ENCODE data around the gene RABGEF1.
"Not testable (repeated sequence)": the region's sequence is repeated elsewhere in the genome, so short reads cannot be mapped to it uniquely, and the experiment has no call there.

Gene RABGEF1

DNA sequence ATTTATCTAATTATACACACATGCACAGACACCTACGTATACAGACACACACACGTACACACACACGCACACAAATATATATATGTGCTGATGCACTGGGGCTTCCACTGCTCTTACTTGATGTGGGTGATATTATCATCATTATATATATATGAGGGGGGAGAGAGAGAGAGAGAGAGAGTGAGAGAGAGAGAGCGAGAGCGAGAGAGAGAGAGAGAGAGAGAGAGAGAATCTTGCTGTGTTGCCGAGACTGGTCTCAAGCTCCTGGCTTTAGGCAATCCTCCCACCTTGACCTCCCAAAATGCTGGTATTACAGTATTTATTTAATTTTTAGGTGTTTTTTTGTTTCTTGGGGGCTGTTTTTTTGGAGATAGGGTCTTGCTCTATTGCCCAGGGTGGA, 3.6 kb upstream of the RABGEF1 start:
- DNase-seq: no peak

GRCh38 chr7:66737667-66738066, 2.9 kb upstream of the RABGEF1 start:
- no peak for DNase-seq

DNA sequence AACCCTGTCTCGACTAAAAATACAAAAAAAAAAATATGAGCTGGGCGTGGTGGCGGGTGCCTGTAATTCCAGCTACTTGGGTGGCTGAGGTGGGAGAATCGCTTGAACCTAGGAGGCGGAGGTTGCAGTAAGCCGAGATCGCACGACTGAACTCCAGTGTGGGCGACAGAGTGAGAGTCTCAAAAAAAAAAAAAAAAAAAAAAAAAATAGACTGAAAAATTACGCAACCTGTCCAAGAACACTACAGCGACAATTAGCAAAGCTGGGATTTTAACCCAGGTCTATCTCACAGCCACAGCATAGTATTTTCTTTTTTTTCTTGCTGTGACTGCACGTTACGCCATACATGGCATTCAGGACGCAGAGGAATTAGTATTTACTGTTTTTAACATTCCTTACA, 1.1 kb upstream of the RABGEF1 start:
- DNase-seq: no peak

DNA sequence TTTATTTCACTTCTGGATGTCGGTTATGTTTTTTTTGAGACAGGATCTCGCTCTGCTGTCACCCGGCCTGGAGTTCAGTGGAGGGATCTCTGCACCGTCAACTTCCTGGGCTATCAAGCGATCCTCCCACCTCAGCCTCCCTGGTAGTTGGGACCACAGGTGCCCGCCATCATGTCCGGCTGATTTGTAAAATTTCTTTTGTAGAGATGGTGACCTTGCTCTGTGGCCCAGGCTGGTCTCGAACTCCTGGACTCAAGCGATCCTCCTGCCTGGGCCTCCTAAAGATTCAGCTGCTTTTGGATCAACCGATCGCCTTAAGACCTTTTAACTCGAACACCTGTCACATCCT, 606 bp upstream of the RABGEF1 start:
- DNase-seq: no peak

- DNase-seq: peak; percentile 58
These were observed 612 bp downstream of the RABGEF1 start for GRCh38 chr7:66740980-66741709.

GRCh38 chr7:66741710-66742049, 1.1 kb downstream of the RABGEF1 start:
- no peak for DNase-seq

DNA sequence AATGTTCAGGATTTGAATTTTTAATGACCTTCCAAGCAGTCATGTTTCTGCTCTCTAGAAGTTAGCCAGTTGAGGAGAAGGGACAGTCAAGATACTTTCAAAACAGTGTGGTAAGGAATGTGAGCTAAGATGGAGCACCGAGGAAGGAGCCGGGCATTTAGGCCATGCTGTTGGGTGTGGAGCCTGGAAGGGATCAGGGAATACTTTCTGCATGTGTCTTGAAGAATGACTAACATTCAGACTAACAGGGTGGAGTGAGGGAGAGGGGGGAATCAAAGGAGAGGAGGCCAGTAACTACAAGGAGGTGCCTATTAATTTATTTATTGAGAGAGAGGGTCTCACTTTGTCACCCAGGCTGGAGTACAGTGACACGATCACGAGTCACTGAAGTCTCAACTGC, 1.8 kb downstream of the RABGEF1 start:
- DNase-seq: not testable (repeated sequence)

DNA sequence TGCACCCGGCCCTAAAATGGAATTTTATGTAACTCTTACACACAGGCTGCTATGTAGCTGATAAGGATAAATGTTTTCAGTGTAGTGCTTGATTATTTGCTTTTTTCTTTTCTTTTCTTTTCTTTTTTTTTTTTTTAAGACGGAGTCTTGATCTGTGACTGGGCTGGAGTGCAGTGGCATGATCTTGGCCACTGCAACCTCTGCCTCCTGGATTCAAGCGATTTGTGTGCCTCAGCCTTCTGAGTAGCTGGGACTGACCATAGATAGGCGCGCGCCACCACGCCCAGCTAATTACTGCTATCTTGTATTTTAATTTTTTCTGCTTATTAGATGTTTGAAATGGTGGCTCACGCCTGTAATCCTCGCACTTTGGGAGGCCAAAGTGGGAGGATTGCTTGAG, 3.4 kb downstream of the RABGEF1 start:
- no peak for DNase-seq

GRCh38 chr7:66747385-66747784, 6.9 kb downstream of the RABGEF1 start:
- no peak for DNase-seq

DNA sequence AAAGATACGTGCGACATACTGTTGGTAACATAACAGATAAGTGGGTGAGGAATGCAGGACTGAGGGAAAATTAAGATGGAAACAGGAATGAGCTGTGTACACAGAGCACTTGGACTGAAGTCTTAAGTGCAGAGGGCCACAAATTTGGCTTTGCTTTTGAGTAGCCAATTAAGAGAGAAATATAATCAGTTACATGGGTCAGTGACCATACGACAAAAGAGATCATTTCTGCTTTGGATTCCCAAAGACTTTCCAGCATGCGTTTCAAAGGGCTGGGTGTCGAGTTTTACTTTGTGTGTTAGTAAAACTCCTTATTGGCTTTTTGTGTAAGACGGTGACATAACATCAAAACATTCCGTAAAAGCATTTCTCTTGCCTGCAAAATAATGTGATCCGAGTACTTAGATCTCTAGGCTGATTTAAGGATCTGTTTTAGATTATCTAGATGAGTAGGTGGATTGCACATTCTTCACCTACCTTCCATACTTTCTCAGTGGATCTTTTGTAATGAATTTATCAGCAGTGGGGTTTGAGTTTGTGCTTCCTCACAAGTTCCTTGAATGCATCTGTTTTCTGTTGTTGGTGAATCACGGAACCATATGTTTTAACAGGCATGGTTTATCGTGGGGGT, 7.5 kb downstream of the RABGEF1 start:
- DNase-seq: no peak

DNA sequence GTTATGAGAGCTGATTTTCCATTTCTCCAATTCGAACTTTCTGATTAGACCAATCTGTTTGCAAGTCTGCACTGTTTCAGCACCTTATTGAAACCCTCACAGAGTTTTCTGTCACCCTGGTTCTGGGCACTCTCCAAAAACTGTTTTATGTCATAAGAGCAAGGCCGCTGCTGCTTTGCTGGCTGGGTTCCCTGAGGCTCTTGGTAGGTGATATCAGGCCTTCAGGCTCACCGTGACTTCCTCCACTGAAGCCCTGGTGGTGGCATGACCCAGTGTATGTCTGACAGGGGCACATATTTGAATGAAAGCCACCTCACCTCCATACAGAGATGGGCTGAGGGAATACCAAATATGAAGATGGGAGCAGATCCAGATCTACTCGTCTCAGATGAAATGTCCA, 8.3 kb downstream of the RABGEF1 start:
- no peak for DNase-seq

GRCh38 chr7:66751945-66752344, 11.4 kb downstream of the RABGEF1 start:
- DNase-seq: no peak

- no peak for DNase-seq
These were observed 14.0 kb downstream of the RABGEF1 start for GRCh38 chr7:66754541-66754940.

GRCh38 chr7:66755059-66755458, 14.5 kb downstream of the RABGEF1 start:
- not testable (repeated sequence) for DNase-seq

DNA sequence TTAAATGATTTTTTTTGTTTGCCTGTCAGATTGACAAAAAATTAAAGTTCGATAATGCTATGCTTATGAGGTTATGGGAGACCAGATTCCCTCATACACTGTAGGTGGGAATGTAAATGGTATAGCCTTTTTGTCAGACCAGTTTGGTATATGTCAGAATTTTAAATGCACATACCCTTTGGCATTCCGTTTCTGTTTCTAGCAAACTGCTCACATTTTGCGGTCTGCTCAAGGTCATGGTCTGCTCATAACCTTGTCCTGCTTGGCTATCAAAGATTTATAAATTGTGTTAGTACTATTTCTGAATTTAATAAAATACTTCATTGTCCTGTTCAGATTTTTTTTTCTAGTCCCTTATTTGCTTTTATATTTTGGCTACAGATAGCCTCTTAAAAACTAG, 15.7 kb downstream of the RABGEF1 start:
- DNase-seq: not testable (repeated sequence)

DNA sequence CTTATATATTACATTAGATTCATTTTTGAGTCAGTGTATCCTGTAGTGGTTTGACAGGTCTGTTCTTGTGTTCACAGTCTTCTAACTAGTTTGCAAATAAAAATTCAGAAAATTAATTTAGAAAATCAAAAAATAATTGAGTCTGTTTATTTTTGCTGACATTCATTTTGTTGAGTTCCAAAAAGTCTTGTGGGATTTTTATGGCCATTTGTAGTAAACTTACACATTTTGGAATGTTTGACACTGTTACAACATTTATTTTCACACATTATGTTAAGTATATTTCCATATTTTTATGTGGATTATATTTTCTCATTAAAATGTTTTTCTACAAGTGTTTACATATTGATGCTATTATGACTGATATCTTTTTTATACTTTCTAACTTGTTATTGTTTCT, 16.4 kb downstream of the RABGEF1 start:
- DNase-seq: no peak

DNA sequence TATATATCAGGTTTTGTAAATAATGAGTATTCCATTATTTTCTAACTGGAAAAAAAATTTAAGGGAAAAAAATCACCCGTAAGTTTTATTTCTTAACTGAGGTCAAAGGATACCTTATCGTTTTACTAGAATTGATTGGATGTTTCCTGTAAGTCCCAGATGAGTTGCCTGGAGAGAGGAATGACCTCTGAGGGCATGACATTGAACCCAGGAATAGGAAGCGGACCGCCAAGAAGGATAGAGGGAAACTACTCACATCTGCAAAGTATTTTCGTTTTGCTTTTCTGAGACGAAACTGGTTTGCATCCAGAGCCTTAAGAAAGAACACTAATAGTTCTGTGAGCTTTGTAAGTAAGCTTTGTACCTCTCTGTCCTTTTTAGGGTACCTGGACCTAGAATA, 17.4 kb downstream of the RABGEF1 start:
- DNase-seq: no peak

- peak; percentile 13 for DNase-seq
These were observed 18.6 kb downstream of the RABGEF1 start for GRCh38 chr7:66758950-66759628.

DNA sequence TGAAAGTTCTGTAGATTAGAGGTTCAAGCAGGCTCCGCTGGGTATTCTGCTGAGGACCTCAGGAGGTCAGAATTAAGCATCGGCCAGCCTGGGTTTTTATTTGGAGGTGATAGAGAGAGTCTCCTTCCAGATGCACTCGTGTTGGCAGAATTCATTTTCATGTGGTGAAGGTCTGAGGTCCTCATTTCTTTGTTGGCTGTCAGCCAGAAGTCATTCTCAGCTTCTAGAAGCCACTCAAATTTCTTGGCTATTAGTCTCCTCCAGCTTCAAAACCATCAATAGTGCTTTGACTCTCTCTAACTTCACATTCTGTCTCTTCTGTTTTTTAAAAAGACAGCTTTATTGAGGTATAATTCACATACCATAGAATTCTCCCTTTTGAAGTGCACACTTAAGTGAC, 22.6 kb downstream of the RABGEF1 start:
- DNase-seq: not testable (repeated sequence)

DNA sequence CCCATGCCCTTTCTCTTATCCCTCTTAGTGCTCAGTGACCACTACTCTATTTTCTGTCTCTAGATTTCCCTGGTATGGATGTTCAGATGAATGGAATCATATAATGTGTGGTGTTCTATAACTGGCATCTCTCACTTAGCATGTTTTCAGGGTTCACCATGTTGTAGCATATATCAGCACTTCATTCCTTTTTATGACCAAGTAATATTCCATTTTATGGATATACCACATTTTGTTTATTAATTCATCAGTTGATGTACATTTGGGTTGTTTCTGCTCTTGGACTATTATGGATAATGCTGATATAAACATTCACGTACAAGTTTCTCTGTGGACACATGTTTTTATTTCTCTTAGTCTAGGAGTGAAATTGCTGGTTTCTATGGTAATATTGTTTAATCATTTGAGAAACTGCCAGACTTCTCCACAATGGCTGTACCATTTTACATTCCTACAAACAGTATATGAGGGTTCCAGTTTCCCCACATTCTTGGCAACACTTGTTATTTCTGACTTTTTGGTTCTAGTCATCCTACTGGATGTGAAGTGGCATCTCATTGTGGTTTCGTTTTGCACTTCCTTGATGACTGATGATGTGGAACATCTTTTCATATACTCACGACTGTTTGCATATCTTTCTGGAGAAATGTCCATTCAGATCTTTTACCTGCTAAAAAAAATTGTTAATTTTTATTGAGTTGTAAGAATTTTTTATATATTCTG, 23.3 kb downstream of the RABGEF1 start:
- not testable (repeated sequence) for DNase-seq

DNA sequence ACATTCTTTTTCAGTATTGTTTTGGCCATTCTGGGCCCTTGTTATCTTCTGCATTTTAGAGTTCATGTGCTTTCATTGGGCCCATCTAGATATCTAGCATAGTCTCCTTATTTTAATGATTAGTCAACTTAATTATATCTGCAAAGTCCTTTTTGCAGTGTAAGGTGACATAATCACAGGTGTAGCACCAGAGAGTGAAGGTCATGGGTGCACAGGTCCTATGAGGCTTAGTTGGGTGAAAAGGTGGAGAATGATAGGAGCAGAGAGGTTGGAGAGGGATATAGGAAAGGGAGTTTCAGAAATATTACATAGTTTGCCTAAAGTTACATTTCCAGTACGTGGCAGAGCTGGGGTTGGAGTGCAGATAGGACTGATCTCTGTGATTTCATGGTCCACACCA, 24.4 kb downstream of the RABGEF1 start:
- not testable (repeated sequence) for DNase-seq

DNA sequence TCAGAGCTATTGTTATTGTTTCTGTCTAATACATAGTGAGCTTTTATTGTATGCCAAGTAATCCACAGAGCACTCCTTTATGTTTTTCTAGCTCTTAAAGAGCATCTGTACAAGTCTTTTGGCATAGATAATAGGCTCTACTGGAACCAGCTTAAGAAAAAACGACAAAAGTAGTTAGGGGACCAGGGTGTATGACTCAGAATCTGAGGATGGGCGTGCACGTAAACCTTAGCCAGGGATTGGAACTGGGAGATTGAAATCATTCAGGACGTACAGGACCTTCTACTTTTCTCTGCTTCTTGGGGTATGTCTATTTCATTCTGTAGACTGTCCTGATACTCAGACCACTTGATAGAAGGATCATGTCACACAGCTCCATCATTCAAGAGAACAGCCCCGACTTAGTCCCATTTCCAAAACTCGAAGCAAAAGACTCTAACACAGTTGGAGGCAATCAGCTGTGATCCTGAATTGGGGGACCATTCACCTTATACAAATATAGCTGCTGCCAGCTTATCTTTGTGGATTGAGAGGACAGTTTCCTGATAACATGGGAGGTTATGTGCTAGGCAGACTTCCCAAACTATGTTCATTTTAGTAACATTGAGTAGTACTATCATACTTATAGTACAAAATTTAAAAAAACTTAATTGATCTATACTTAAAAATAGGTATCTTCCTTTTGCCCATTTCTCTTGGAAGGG, 24.9 kb downstream of the RABGEF1 start:
- not testable (repeated sequence) for DNase-seq

- DNase-seq: no peak
These were observed 25.5 kb downstream of the RABGEF1 start for GRCh38 chr7:66766041-66766440.

Data from CD4-positive, alpha-beta T cell treated with Interleukin-21 for 1 hour (primary cell).